ENCODE data around the gene LONP1.
"Not testable (repeated sequence)": the region's sequence is repeated elsewhere in the genome, so short reads cannot be mapped to it uniquely, and the experiment has no call there.

The LONP1 gene

GRCh38 chr19:5719961-5720790 is at the start of gene LONP1, which contains the start of gene CATSPERD:
Gene LONP1 (minus strand): TSS chr19:5720146. CDS start chr19:5720132, 14 bp downstream.
Gene CATSPERD (plus strand): TSS chr19:5720637. CDS start chr19:5720738, 101 bp downstream.
- in situ Hi-C loops (cut with MboI; ENCODE audit: low sequenced_read_pairs), result no loop called here

GRCh38 chr19:5767949-5768348 is 48.0 kb upstream of the LONP1 start:
- in situ Hi-C loops (cut with MboI; ENCODE audit: low sequenced_read_pairs), result no loop called here

GRCh38 chr19:5765220-5765619 is 45.3 kb upstream of the LONP1 start:
- in situ Hi-C loops (cut with MboI; ENCODE audit: low sequenced_read_pairs), result no loop called here

- in situ Hi-C loops (cut with MboI; ENCODE audit: low sequenced_read_pairs), result no loop called here
Measured at GRCh38 chr19:5762608-5763217, 42.8 kb upstream of the LONP1 start.

- in situ Hi-C loops (cut with MboI; ENCODE audit: low sequenced_read_pairs), result no loop called here
Measured at GRCh38 chr19:5753743-5754142, 33.8 kb upstream of the LONP1 start.

- in situ Hi-C loops (cut with MboI; ENCODE audit: low sequenced_read_pairs), result no loop called here
Measured at GRCh38 chr19:5751709-5752108, 31.8 kb upstream of the LONP1 start.

GRCh38 chr19:5749505-5749904 is 29.6 kb upstream of the LONP1 start:
- in situ Hi-C loops (cut with MboI; ENCODE audit: low sequenced_read_pairs), result no loop called here

GRCh38 chr19:5748920-5749319 is 29.0 kb upstream of the LONP1 start:
- in situ Hi-C loops (cut with MboI; ENCODE audit: low sequenced_read_pairs), result not testable (repeated sequence)

- in situ Hi-C loops (cut with MboI; ENCODE audit: low sequenced_read_pairs), result not testable (repeated sequence)
Measured at GRCh38 chr19:5744999-5745398, 25.1 kb upstream of the LONP1 start.

GRCh38 chr19:5743630-5744029 is 23.7 kb upstream of the LONP1 start:
- in situ Hi-C loops (cut with MboI; ENCODE audit: low sequenced_read_pairs), result no loop called here

GRCh38 chr19:5742051-5742450 is 22.1 kb upstream of the LONP1 start:
- in situ Hi-C loops (cut with MboI; ENCODE audit: low sequenced_read_pairs), result no loop called here

- in situ Hi-C loops (cut with MboI; ENCODE audit: low sequenced_read_pairs), result no loop called here
Measured at GRCh38 chr19:5738423-5738822, 18.5 kb upstream of the LONP1 start.

GRCh38 chr19:5733172-5733571 is 13.2 kb upstream of the LONP1 start:
- in situ Hi-C loops (cut with MboI; ENCODE audit: low sequenced_read_pairs), result not testable (repeated sequence)

- in situ Hi-C loops (cut with MboI; ENCODE audit: low sequenced_read_pairs), result no loop called here
Measured at GRCh38 chr19:5727453-5728050, 7.6 kb upstream of the LONP1 start.

- in situ Hi-C loops (cut with MboI; ENCODE audit: low sequenced_read_pairs), result no loop called here
Measured at GRCh38 chr19:5719274-5719960, 529 bp downstream of the LONP1 start.

GRCh38 chr19:5718579-5719273 is 1.2 kb downstream of the LONP1 start:
- in situ Hi-C loops (cut with MboI; ENCODE audit: low sequenced_read_pairs), result no loop called here

GRCh38 chr19:5718037-5718578 is 1.8 kb downstream of the LONP1 start:
- in situ Hi-C loops (cut with MboI; ENCODE audit: low sequenced_read_pairs), result no loop called here

- in situ Hi-C loops (cut with MboI; ENCODE audit: low sequenced_read_pairs), result no loop called here
Measured at GRCh38 chr19:5717215-5717935, 2.6 kb downstream of the LONP1 start.

GRCh38 chr19:5714816-5715215 is 5.1 kb downstream of the LONP1 start:
- in situ Hi-C loops (cut with MboI; ENCODE audit: low sequenced_read_pairs), result no loop called here

GRCh38 chr19:5713228-5713627 is 6.7 kb downstream of the LONP1 start:
- in situ Hi-C loops (cut with MboI; ENCODE audit: low sequenced_read_pairs), result no loop called here

All from HL-60/S4 treated with retinoic acid at 250 ng/mL for 4 days and 3 days (cell line).